ENCODE data around the gene OSER1.
A peak's percentile ranks its signal among the peaks of the same experiment; 100 is the strongest.

DNA sequence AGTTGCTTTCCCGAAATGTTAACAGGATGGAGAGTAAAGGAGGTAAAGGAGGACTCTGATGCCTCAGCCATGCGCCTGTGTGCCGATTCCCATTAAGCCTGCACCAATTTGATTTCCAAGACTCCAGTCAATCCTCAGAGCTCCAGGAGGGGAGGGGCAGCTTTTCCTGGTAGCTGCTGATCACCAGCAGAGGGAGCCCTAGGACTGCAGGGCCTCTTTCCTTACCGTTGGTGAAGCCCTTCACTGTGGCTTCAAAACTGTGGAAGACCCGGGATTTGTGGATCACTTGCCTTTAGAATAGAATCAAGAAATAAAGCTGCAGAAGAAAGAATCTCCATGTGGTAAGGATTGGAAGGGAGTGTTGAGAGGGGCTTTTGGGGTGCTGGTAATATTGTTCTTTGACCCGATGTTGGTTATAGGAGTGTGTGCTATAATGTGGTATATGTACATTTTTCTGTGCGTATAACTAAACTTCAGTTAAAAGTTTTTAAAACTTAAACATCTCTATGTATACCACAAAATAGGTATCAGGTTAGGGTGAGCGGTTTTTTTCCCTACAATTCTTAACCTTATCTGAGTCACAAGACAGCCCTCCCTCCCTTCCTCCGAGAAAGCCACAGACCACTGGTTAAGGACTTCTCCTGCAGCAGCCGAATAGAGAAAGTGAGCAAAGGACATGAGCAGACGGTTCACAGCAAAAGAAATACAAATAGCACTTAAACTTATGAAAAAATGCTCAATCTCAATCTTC, 6.9 kb upstream of the OSER1 start:
- TF ChIP-seq, protein P1, sequence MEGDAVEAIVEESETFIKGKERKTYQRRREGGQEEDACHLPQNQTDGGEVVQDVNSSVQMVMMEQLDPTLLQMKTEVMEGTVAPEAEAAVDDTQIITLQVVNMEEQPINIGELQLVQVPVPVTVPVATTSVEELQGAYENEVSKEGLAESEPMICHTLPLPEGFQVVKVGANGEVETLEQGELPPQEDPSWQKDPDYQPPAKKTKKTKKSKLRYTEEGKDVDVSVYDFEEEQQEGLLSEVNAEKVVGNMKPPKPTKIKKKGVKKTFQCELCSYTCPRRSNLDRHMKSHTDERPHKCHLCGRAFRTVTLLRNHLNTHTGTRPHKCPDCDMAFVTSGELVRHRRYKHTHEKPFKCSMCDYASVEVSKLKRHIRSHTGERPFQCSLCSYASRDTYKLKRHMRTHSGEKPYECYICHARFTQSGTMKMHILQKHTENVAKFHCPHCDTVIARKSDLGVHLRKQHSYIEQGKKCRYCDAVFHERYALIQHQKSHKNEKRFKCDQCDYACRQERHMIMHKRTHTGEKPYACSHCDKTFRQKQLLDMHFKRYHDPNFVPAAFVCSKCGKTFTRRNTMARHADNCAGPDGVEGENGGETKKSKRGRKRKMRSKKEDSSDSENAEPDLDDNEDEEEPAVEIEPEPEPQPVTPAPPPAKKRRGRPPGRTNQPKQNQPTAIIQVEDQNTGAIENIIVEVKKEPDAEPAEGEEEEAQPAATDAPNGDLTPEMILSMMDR (optimal IDR thresholded peaks at IDR 0.05 in 1 of 3, IDR thresholded peaks at IDR 0.05 in 1 of 3, conservative IDR thresholded peaks at IDR 0.05 in 1 of 3; ENCODE audit: extremely low read depth in 1 of 3, insufficient read depth in 2 of 3, low read length in 3 of 3) = peak; percentile 94 to 98 (median 98)
- no peak for TF ChIP-seq EZH2 (IDR thresholded peaks at IDR 0.05; ENCODE audit: low read length)
